ENCODE data around the gene MRNIP. TPM values are rescaled to one million over a fixed set of nuclear protein-coding genes. Genes with fewer than 3 reads are reported as not detected.

The MRNIP gene
- polyA plus RNA-seq, 1 experiment = 16.0 TPM

DNA sequence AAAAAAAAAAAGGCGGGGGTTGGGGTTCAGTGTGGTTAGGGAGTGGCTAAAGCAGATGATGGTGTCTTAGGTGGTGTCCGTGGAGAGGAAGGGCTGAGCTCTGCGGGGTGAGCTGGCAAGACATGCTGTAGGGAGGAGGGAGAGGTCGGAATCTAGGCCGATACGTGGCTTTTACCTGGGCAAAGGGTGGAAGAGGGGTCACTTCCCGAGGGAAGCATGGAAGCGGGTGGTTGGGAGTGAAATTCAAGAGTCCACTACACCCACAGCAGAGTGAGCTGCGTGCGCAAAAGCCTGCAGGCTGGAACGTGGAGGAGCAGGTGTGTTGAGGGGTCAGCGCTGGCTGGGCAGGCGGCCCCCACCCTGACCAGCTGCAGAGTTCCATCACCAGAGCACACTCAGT is 31.3 kb upstream of the MRNIP start:
- TF ChIP-seq, protein P1, sequence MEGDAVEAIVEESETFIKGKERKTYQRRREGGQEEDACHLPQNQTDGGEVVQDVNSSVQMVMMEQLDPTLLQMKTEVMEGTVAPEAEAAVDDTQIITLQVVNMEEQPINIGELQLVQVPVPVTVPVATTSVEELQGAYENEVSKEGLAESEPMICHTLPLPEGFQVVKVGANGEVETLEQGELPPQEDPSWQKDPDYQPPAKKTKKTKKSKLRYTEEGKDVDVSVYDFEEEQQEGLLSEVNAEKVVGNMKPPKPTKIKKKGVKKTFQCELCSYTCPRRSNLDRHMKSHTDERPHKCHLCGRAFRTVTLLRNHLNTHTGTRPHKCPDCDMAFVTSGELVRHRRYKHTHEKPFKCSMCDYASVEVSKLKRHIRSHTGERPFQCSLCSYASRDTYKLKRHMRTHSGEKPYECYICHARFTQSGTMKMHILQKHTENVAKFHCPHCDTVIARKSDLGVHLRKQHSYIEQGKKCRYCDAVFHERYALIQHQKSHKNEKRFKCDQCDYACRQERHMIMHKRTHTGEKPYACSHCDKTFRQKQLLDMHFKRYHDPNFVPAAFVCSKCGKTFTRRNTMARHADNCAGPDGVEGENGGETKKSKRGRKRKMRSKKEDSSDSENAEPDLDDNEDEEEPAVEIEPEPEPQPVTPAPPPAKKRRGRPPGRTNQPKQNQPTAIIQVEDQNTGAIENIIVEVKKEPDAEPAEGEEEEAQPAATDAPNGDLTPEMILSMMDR (IDR thresholded peaks at IDR 0.05; ENCODE audit: low read depth, low read length) = no peak
- Histone ChIP-seq H3K4me3 (ENCODE audit: low read depth, low read length) (no peak overlapping the region), H3K27me3 (ENCODE audit: control insufficient read depth, insufficient read depth, low read length) (no peaks in the 10 kb centered on the region), H3K27ac (ENCODE audit: low read depth, low read length) (no peak overlapping the region), H3K9me3 (ENCODE audit: control insufficient read depth, insufficient read depth, low read length) (peaks cover 5% of the 10 kb centered on the region)
- ChIA-PET POLR2A (interaction anchor here (0.9 kb wide), 1 partner anchor 15 kb away, joined by 4 read pairs; no protein-coding TSS in a partner anchor), CTCF (no interaction called here)
- DNase-seq (ENCODE audit: low read depth, low spot score) = no peak

- DNase-seq (ENCODE audit: low read depth, low spot score) = no peak
- CTCF ChIA-PET = no interaction called here
These were observed 29.2 kb upstream of the MRNIP start for GRCh38 chr5:179887802-179888201.

GRCh38 chr5:179887095-179887494 is 28.5 kb upstream of the MRNIP start:
- H3K9me3 ChIP-seq (ENCODE audit: control insufficient read depth, insufficient read depth, low read length) = peaks cover 25% of the 10 kb centered on the region
- no peak overlapping the region for H3K4me3 ChIP-seq (ENCODE audit: low read depth, low read length)
- H3K27ac ChIP-seq (ENCODE audit: low read depth, low read length) = no peak overlapping the region
- POLR2A ChIA-PET = no interaction called here
- TF ChIP-seq, protein P1 (IDR thresholded peaks at IDR 0.05; ENCODE audit: low read depth, low read length) = no peak
- no peak for DNase-seq (ENCODE audit: low read depth, low spot score)
- CTCF ChIA-PET = no interaction called here
- no peaks in the 10 kb centered on the region for H3K27me3 ChIP-seq (ENCODE audit: control insufficient read depth, insufficient read depth, low read length)

More at GRCh38 chr5:179887802-179888201, 29.2 kb upstream of the MRNIP start:
- TF ChIP-seq, protein P1 (IDR thresholded peaks at IDR 0.05; ENCODE audit: low read depth, low read length) = no peak
- Histone ChIP-seq H3K27ac (ENCODE audit: low read depth, low read length) (no peak overlapping the region), H3K4me3 (ENCODE audit: low read depth, low read length) (no peak overlapping the region), H3K27me3 (ENCODE audit: control insufficient read depth, insufficient read depth, low read length) (no peaks in the 10 kb centered on the region), H3K9me3 (ENCODE audit: control insufficient read depth, insufficient read depth, low read length) (peaks cover 18% of the 10 kb centered on the region)
- POLR2A ChIA-PET = no interaction called here

DNA sequence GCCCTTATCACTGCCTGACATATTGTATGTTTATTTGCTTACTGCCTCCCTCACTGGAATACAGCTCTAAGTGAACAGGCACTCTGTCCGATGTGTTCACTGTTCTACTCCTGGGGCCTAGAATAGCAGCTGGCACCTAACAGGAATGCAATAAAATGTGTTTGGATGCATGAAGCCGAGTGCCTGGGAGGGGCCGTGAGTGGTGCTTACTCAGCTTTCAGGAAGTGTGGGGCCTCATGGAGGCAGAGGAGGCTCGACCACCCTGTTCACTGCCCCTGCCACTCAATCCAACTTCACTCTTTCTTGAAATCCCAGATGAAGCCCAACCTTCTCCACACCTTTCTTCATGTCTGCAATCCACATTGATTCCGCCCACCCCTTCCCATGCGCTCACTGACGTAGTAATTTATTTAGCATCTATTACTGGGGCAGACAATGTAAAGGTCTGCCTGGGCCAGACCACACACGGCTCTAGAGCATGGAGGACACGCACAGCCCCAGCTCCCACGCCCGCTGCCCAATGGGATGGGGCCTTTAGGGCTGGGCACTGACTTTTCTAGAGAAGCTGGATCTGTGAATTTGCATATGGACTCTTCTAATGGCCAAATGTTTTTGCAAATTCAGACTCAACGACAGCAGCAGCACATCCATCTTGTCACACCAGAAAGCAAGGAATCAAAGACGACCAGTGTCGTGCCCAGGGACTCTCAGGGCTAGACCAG is 27.7 kb upstream of the MRNIP start:
- H3K27ac ChIP-seq (ENCODE audit: low read depth, low read length) = no peak overlapping the region
- TF ChIP-seq, protein P1 (IDR thresholded peaks at IDR 0.05; ENCODE audit: low read depth, low read length) = no peak
- DNase-seq (ENCODE audit: low read depth, low spot score) = no peak
- no peaks in the 10 kb centered on the region for H3K27me3 ChIP-seq (ENCODE audit: control insufficient read depth, insufficient read depth, low read length)
- ChIA-PET POLR2A (no interaction called here), CTCF (no interaction called here)
- no peak overlapping the region for H3K4me3 ChIP-seq (ENCODE audit: low read depth, low read length)
- H3K9me3 ChIP-seq (ENCODE audit: control insufficient read depth, insufficient read depth, low read length) = peaks cover 25% of the 10 kb centered on the region

GRCh38 chr5:179885491-179886090 is 27.0 kb upstream of the MRNIP start:
- H3K4me3 ChIP-seq (ENCODE audit: low read depth, low read length) = no peak overlapping the region
- no peaks in the 10 kb centered on the region for H3K27me3 ChIP-seq (ENCODE audit: control insufficient read depth, insufficient read depth, low read length)
- no peak overlapping the region for H3K27ac ChIP-seq (ENCODE audit: low read depth, low read length)
- DNase-seq (ENCODE audit: low read depth, low spot score) = no peak
- POLR2A ChIA-PET = no interaction called here
- H3K9me3 ChIP-seq (ENCODE audit: control insufficient read depth, insufficient read depth, low read length) = peaks cover 25% of the 10 kb centered on the region
- TF ChIP-seq, protein P1 (IDR thresholded peaks at IDR 0.05; ENCODE audit: low read depth, low read length) = no peak
- CTCF ChIA-PET = no interaction called here

All from AG04450 (cell line).